OCI-LY1 (cell line): ENCODE measurements around the gene MTX1.

Source experiments
- H2AFZ ChIP-seq: fragments of 200-600 bp; sonication (generic), shearing (Covaris generic); 2 replicates; pipeline ENCODE4 v1.6.0; 2014; ENCODE audit warnings: antibody characterized with exemption, mild to moderate bottlenecking, low read length
- H3F3A ChIP-seq: fragments of 200-600 bp; sonication (generic), shearing (Covaris generic); 2 replicates; pipeline ENCODE4 v1.6.0; 2014; ENCODE audit warnings: mild to moderate bottlenecking, antibody characterized with exemption, low read length, moderate library complexity; ENCODE audit not compliant: insufficient read depth
- H3K27ac ChIP-seq: fragments of 200-600 bp; sonication (generic); 2 replicates; pipeline ENCODE4 v1.5.1; 2014; ENCODE audit warnings: low read length, mixed run types, mild to moderate bottlenecking, low read depth; ENCODE audit not compliant: poor library complexity, severe bottlenecking
- H3K27me3 ChIP-seq: fragments of 200-600 bp; sonication (generic); 2 replicates; pipeline ENCODE4 v1.6.0; 2014; ENCODE audit warnings: antibody characterized with exemption, mild to moderate bottlenecking, low read length, moderate library complexity; ENCODE audit not compliant: insufficient read depth
- H3K36me3 ChIP-seq: fragments of 200-600 bp; sonication (generic); 2 replicates; pipeline ENCODE4 v1.6.1; 2014; ENCODE audit warnings: mild to moderate bottlenecking, antibody characterized with exemption, low read length, moderate library complexity, mixed read lengths; ENCODE audit not compliant: insufficient read depth
- H3K4me1 ChIP-seq: fragments of 200-600 bp; sonication (generic); 2 replicates; pipeline ENCODE4 v1.5.1; 2014; ENCODE audit warnings: mild to moderate bottlenecking, low read length, moderate library complexity; ENCODE audit not compliant: insufficient read depth, severe bottlenecking
- H3K4me2 ChIP-seq: fragments of 200-600 bp; sonication (generic), shearing (Covaris generic); 2 replicates; pipeline ENCODE4 v1.6.1; 2014; ENCODE audit warnings: low read length
- H3K4me3 ChIP-seq: fragments of 200-600 bp; sonication (generic); 2 replicates; pipeline ENCODE4 v1.5.1; 2014; ENCODE audit warnings: low read length, low read depth, mild to moderate bottlenecking, mixed read lengths; ENCODE audit not compliant: poor library complexity, severe bottlenecking
- H3K79me2 ChIP-seq: fragments of 200-600 bp; shearing (Covaris generic); 2 replicates; pipeline ENCODE4 v1.6.1; 2016; ENCODE audit warnings: mixed run types, low read length, mixed read lengths; ENCODE audit not compliant: insufficient read depth
- H3K9ac ChIP-seq: fragments of 200-600 bp; sonication (generic), shearing (Covaris generic); 2 replicates; pipeline ENCODE4 v1.6.1; 2014; ENCODE audit warnings: mild to moderate bottlenecking, low read length, mixed read lengths
- H3K9me2 ChIP-seq: fragments of 200-600 bp; sonication (generic), shearing (Covaris generic); 2 replicates; pipeline ENCODE4 v1.6.1; 2014; ENCODE audit warnings: low read depth, mild to moderate bottlenecking, low read length, mixed read lengths
- H3K9me3 ChIP-seq: fragments of 200-600 bp; shearing (Covaris generic); 2 replicates; pipeline ENCODE4 v1.6.1; 2014; ENCODE audit warnings: low read length, mixed read lengths
- H4K20me1 ChIP-seq: fragments of 200-600 bp; sonication (generic), shearing (Covaris generic); 2 replicates; pipeline ENCODE4 v1.6.0; 2016; ENCODE audit warnings: mild to moderate bottlenecking, low read length; ENCODE audit not compliant: insufficient read depth
- EZH2 ChIP-seq: fragments of 200-600 bp; sonication (generic), shearing (Covaris generic); IDR thresholded peaks from 2 replicates; pipeline ENCODE4 v1.8.0; 2017; ENCODE audit warnings: borderline replicate concordance, mixed run types, mild to moderate bottlenecking, antibody characterized with exemption, low read length, moderate library complexity, mixed read lengths
- TF ChIP-seq, protein P1 (sequence below): fragments of 200-600 bp; sonication (generic), shearing (Covaris generic); IDR thresholded peaks from 2 replicates; pipeline ENCODE4 v1.5.1; 2017; ENCODE audit warnings: mild to moderate bottlenecking, antibody characterized with exemption, low read length, moderate library complexity, mixed read lengths

MTX1 gene

DNA sequence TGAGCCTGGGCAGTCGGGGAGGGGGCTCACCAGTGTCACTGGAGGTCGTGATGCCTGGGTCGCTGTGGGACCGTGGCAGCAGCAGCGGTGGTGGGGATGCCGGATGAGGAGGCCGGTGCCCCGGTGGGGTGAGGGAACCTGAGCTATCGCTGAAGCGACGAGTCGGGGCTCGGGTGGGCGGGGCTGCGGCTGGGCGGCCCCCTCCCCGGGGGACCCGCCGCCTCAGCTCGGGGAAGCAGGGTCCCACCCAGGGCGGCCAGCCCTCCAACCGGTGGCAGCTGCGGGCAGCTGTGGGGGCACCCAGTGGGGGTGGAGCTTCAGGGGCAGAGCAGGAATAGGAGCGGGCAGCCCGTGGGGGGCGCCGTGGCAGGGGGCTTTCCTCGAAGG is 41.7 kb downstream of the MTX1 start:
- peak overlapping the region; percentile 70 for H3K9ac ChIP-seq
- H3K4me1 ChIP-seq = peaks cover 47% of the 10 kb centered on the region
- H3K36me3 ChIP-seq = no peaks in the 10 kb centered on the region
- H3K9me3 ChIP-seq = no peaks in the 10 kb centered on the region
- H3K9me2 ChIP-seq = no peaks in the 10 kb centered on the region
- peaks cover 6% of the 10 kb centered on the region; the same call in 1 of the 2 replicates for H3F3A ChIP-seq
- H3K4me2 ChIP-seq = peak overlapping the region; percentile 84
- no peak overlapping the region for H2AFZ ChIP-seq
- peak overlapping the region; percentile 65 for H3K4me3 ChIP-seq
- H3K27me3 ChIP-seq = no peaks in the 10 kb centered on the region
- no peak for TF ChIP-seq EZH2
- TF ChIP-seq, protein P1, sequence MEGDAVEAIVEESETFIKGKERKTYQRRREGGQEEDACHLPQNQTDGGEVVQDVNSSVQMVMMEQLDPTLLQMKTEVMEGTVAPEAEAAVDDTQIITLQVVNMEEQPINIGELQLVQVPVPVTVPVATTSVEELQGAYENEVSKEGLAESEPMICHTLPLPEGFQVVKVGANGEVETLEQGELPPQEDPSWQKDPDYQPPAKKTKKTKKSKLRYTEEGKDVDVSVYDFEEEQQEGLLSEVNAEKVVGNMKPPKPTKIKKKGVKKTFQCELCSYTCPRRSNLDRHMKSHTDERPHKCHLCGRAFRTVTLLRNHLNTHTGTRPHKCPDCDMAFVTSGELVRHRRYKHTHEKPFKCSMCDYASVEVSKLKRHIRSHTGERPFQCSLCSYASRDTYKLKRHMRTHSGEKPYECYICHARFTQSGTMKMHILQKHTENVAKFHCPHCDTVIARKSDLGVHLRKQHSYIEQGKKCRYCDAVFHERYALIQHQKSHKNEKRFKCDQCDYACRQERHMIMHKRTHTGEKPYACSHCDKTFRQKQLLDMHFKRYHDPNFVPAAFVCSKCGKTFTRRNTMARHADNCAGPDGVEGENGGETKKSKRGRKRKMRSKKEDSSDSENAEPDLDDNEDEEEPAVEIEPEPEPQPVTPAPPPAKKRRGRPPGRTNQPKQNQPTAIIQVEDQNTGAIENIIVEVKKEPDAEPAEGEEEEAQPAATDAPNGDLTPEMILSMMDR = no peak
- no peaks in the 10 kb centered on the region for H4K20me1 ChIP-seq
- no peaks in the 10 kb centered on the region for H3K79me2 ChIP-seq
- H3K27ac ChIP-seq = peak overlapping the region; percentile 55

DNA sequence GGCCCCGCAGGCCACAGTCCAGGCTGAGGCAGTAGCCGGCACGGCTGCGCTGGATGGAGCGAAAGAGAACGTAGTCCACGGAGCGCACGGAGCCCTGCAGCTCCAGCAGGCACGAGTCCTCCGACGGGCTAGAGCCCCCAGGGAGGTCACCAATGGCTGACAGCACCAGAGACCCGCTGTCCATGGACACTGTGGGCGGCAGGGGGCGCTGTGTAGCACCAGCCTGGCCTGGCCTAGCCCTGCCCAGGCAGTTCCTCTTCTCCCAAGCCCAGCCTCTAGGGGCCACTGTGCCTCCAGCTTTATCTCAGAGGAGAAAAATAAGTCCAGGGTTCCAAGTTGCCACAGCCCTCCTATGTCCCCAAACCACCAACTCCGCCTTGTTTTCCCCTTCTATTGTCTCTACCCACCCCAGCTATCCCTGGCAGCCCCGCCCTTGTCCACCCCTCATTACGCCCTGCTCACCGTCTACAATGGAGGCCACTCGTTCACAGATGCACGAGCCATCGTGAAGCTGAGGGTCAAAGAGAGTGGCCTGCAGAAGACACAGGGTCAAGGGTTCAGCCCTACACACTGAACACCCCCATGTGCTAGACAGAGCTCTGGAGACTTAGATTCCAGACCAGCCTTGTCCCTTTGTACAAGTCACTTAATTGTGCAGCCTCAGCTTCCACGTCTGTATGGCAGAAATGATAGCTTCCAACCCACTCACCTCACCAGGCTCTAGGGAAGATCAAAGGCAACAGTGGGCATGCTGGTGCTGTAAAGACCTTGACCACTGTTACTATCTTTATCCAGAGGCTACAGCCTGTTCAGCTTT is 42.3 kb downstream of the MTX1 start:
- H3K27ac ChIP-seq = peak overlapping the region; percentile 54
- H3K79me2 ChIP-seq = no peaks in the 10 kb centered on the region
- peaks cover 6% of the 10 kb centered on the region; the same call in 1 of the 2 replicates for H3F3A ChIP-seq
- no peaks in the 10 kb centered on the region for H3K36me3 ChIP-seq
- H3K4me1 ChIP-seq = peaks cover 47% of the 10 kb centered on the region
- H3K4me3 ChIP-seq = peak overlapping the region; percentile 65
- no peaks in the 10 kb centered on the region for H3K9me2 ChIP-seq
- H2AFZ ChIP-seq = no peak overlapping the region
- TF ChIP-seq, protein P1 = peak; percentile 99
- no peak for TF ChIP-seq EZH2
- H3K9ac ChIP-seq = peak overlapping the region; percentile 70
- no peaks in the 10 kb centered on the region for H3K27me3 ChIP-seq
- peak overlapping the region; percentile 84 for H3K4me2 ChIP-seq
- H3K9me3 ChIP-seq = no peaks in the 10 kb centered on the region
- H4K20me1 ChIP-seq = no peaks in the 10 kb centered on the region

DNA sequence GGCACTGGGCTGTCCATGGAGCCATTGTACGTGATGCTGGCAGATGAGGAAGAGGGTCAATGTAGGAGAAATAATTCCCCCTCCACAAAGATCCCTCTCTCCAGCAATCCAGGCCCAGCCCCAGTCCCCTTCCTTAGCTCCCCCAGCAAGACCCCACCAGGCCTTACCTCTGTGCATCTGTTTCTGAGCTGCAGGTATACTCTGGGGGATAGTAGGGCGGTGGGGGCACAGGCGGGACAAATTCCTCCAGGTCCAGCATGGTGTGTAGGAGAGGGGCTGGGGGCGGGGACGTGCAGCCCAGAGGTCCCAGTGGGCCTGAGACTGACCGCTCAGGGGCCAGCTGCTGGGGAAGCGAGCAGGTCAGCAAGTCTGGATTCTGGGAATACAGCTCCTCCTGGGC is 43.1 kb downstream of the MTX1 start:
- H3K9ac ChIP-seq = no peak overlapping the region; the same call in 1 of the 2 replicates
- H3K79me2 ChIP-seq = no peaks in the 10 kb centered on the region
- no peaks in the 10 kb centered on the region for H3K36me3 ChIP-seq
- H3K9me2 ChIP-seq = no peaks in the 10 kb centered on the region
- no peak overlapping the region for H3K4me2 ChIP-seq
- H3K27me3 ChIP-seq = no peaks in the 10 kb centered on the region
- TF ChIP-seq EZH2 = no peak
- TF ChIP-seq, protein P1 = no peak
- H3K9me3 ChIP-seq = no peaks in the 10 kb centered on the region
- no peak overlapping the region for H3K4me3 ChIP-seq
- peaks cover 51% of the 10 kb centered on the region for H3K4me1 ChIP-seq
- H4K20me1 ChIP-seq = no peaks in the 10 kb centered on the region
- H3K27ac ChIP-seq = peak overlapping the region; percentile 54
- H3F3A ChIP-seq = peaks cover 4% of the 10 kb centered on the region; the same call in 1 of the 2 replicates
- H2AFZ ChIP-seq = no peak overlapping the region
